NK-92 treated with Interleukin-12 subunit alpha and Interleukin-12 subunit beta, amount 100 ng/mL, for 24 hours (cell line): ENCODE data around the gene KRTAP10-11.
"Not testable (repeated sequence)": the region's sequence is repeated elsewhere in the genome, so short reads cannot be mapped to it uniquely, and the experiment has no call there.

ENCODE experiments used
- DNase-seq: peaks from one replicate; lab custom pipeline; 2025; lab: John Stamatoyannopoulos, UW

The KRTAP10-11 gene

GRCh38 chr21:44646366-44647221, at the start of gene KRTAP10-11:
Gene KRTAP10-11 (plus strand): TSS chr21:44646414. CDS start chr21:44646459, 45 bp downstream.
- DNase-seq = not testable (repeated sequence)

- DNase-seq = no peak
These were observed 48.2 kb upstream of the KRTAP10-11 start for GRCh38 chr21:44598061-44598460.

GRCh38 chr21:44599264-44600029, 46.8 kb upstream of the KRTAP10-11 start:
- no peak for DNase-seq

DNA sequence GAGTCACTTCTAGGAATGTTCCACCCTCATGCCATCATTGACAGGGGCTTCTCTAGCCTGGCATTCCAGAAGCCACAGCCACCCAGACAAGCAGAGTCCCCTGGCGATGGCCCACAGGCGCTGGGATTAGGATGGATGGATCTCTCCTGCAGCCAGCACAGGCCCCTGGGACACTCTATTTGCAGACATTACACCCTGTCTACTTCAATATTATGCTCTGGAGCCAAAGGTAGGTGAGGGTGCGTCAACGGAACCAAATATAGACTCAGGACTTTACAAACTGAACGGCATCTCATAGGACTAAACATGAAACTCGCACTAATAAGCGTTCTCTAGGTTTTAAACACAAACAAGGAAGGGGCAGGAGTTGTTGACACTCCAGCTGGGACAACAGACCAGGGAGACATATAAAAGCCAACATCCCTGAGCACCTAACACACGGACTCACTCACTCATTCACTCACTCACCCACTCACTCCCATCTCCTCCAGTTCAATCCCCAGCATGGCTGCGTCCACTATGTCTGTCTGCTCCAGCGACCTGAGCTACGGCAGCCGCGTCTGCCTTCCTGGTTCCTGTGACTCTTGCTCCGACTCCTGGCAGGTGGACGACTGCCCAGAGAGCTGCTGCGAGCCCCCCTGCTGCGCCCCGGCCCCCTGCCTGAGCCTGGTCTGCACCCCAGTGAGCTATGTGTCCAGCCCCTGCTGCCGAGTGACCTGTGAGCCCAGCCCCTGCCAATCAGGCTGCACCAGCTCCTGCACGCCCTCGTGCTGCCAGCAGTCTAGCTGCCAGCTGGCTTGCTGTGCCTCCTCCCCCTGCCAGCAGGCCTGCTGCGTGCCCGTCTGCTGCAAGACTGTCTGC, 45.9 kb upstream of the KRTAP10-11 start, which contains the start of gene KRTAP10-7:
KRTAP10-7 (plus strand) TSS at position 480 of the 861 bp plus-strand sequence; CDS start at position 505, 25 bp downstream.
- DNase-seq = not testable (repeated sequence)

DNA sequence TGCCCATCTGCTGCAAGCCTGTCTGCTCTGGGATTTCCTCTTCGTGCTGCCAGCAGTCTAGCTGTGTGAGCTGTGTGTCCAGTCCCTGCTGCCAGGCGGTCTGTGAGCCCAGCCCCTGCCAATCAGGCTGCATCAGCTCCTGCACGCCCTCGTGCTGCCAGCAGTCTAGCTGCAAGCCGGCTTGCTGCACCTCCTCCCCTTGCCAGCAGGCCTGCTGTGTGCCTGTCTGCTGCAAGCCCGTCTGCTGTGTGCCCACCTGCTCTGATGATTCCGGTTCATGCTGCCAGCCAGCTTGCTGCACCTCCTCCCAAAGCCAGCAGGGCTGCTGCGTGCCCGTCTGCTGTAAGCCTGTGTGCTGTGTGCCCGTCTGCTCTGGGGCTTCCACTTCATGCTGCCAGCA, 45.1 kb upstream of the KRTAP10-11 start:
- DNase-seq = not testable (repeated sequence)

GRCh38 chr21:44601596-44602462, 44.4 kb upstream of the KRTAP10-11 start:
- DNase-seq = no peak

DNA sequence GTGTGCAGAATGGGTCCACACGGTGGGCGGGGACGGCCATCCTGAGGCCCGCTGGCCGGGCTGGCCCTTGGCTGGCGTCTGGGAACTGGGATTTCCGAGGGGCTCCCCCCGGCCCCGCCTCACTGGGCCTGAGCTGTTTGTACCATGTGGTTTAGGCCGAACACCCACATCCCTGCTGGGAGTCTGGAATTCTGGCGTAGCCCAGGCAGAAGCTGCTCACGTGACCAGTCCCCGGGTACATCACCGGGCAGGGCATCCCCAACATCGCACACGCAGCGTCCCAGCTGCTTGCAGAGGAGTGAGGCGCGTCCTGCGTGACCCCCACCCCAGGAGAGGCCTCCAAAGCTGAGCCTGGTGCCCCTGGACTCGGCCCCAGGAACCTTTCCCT, 43.8 kb upstream of the KRTAP10-11 start:
- no peak for DNase-seq

DNA sequence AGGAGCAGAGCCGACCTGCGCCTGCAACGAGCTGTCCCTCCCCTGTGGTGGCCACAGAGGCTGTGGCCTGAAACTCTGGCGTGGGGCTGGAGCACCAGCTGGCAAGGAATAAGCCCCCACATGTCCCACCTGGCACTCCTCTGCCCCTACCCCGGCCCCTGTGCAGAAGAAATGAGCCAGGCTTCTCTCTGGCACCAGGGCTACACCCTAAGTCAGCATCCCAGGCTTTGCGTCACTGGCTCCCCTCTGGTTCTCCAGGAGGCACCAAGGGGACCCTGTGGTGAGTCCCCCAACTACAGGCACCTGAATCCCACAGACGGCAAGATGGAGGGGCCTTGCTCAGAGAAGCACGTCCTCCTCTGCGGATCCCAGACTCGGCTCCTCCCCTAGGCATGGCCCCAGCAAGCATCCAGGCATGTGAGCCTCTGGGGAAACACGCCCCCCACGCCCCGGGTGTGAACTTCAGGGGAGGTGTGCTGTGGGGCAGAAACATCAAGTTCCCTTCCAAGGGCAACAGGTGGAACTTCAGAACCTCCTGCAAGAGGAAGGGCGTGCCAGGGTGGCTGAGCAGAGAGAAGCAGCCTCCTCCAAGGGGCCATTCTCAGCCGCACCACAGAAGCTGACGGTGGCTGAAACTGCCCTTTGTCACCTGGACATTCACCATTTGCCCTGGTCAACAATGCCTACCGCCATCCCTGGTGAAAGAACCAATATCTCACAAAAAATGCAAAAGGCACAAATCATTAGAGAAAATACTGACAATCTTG, 42.9 kb upstream of the KRTAP10-11 start:
- DNase-seq = no peak

DNA sequence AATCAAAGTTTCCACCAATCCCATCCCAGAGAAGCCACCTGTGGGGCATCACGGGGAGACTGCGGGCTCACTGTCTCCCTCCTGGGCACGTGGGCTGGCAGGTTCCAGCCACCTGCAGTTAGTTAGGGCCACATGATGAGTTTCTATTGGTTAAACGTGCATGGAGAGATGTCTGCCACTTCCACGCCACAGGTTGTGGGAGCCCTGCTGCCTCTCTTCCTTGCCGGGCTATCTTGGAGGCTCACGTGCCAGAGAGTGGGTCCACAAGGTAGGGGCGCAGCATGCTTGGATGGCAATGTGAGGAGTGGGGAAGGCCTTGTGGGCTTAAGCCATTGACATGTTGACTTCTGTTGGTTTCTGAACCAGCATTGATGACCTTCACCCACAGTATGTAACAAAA, 42.3 kb upstream of the KRTAP10-11 start:
- no peak for DNase-seq

DNA sequence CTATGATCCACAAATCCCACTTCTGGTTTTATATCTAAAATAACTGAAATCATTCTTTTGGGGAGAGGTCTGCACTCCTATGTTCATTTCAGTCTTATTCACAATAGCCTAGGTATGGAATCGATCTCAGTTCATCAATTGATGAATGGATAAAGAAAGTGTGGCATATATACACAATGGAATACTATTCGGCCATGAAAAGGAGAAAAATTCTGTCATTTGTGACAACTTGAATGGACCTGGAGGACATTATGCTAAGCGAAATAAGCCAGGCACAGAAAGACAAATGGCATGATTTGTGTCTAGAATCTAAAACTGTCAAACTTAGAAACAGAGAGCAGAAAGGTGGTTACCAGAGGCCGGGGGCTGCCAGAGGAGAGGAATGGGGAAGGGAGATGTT, 39.7 kb upstream of the KRTAP10-11 start:
- DNase-seq = no peak

DNA sequence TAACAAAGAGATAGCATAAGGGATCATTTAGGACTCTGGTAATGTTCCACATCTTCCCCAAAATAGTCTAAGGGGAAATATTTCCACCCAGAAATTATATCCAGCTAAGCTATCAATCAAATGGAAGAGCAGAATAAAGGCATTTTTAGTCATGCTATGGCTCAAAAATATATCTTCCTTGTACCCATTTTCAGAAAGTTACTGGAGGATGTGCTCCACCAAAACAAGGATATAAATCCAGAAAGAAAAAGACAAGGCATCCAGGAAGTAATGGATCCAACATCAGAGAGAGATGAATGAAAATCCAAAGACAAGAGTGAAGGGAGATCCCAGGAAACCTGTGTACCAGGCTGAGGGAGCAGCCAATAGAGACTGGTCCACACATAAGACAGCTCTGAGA, 37.0 kb upstream of the KRTAP10-11 start:
- DNase-seq = no peak

- DNase-seq = not testable (repeated sequence)
These were observed 35.9 kb upstream of the KRTAP10-11 start for GRCh38 chr21:44610157-44610843.

DNA sequence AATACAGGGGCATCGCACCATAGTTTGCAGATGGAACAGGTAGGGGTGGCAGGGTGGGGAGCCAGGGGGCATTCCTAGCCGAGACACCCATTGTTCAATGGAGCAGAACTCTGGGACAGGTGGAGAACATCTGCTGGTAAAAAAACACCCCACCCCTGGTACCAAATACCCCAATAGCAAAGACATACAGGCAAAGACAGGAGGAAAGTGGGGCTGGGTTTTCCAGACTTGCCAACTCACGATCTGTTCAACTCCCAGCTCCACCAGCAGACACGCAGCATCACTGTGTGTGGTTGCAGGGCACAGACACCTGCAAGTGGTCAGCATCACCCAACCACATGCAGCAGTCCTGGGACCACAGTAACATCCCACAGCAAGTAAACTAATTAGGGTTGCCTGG, 34.7 kb upstream of the KRTAP10-11 start:
- no peak for DNase-seq

DNA sequence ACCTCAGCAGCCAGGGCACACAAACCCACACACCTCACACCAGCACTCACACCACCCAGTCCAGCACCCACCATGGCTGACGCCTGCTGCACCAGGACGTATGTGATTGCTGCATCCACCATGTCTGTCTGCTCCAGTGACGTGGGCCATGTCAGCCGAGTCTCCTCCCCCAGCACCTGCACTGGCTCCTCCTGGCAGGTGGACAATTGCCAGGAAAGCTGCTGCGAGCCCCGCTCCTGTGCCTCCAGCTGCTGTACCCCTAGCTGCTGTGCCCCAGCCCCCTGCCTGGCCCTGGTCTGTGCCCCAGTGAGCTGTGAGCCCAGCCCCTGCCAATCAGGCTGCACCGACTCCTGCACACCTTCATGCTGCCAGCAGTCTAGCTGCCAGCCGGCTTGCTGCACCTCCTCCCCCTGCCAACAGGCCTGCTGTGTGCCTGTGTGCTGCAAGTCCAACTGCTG, 34.2 kb upstream of the KRTAP10-11 start, which contains the start of gene KRTAP10-8:
KRTAP10-8 (plus strand) TSS at position 51 of the 458 bp plus-strand sequence; CDS start at position 73, 22 bp downstream.
- DNase-seq = no peak

DNA sequence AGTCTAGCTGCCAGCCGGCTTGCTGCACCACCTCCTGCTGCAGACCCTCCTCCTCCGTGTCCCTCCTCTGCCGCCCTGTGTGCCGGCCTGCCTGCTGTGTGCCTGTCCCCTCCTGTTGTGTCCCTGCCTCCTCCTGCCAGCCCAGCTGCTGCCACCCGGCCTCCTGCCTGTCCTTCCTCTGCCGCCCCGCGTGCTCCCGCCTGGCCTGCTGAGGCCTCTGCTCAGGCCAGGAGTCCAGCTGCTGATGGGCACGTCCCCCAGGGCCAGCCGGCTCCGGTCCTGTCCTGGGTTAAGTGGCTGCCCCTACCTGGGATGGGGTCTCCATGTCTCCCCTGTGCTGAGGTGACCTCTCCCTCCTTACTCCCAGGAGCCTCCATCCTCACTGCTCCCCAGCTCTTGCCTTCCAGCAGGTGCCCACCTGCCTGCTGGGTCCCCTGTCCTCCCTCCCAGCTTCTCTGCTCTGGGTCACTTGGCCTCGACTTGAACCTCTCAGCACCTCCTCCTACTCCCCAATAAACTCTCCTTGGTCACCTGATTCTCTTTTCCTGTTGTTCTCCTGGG, 33.5 kb upstream of the KRTAP10-11 start:
- DNase-seq = no peak

DNA sequence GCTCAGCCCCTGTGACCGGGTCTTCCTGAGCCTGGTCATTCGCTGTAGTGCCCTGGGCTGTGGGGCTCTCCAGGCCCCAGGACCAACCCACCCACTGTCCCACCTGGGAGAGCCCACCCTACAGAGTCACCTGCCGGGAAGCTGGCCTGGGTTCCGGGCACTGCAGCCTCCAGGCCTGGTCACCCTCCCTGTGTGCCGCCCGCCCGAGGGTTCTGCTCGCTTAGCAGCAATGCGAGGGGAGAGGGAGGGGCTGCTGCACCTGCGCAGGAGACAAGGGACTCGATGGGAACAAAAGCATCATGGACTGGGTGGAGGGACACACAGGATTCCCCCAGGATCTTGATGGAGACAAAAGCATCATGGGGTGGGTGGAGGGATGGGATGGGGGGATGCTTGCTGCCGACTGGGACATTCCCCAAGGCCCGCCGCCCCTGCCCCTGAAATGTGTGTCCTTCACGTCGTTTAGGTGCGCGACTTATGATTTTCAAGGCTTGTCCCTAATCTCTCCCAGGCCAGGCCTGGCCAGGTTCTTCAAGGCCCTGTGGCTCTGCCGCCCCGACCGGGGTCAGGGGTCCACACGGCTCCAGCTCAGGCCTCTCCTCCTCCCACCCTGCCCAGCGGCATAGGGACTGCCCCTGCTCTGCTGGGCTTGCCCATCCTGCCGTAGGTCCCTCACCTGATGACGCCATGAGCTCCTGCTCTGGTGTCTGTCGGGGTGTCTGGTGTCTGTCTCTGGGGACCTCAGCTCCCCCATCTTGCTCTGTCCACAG, 32.6 kb upstream of the KRTAP10-11 start:
- no peak for DNase-seq

- DNase-seq = no peak
These were observed 32.0 kb upstream of the KRTAP10-11 start for GRCh38 chr21:44614161-44614631.

DNA sequence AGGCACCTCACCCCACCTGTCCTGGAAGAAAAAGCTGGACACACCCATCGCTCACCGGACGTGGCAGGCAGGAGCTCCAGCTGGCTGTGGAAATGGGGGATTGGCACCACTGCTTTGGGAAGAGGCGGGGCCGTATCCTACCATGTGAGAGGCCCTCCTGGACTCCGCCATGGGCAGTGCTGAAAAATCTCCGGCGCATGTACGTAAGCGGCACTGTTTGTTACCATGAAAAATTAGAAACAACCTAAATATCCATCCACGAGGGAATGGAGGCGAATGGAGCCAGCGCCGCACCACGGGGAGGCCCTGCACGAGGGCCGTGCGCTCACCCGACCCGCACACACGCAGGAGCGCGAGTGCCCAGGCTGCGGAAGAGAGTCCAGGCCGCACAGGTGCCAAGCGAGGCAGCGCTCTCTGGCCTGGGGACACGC, 31.2 kb upstream of the KRTAP10-11 start:
- DNase-seq = no peak
